ENCODE measurements around the gene SGMS1. TPM values are rescaled to one million over a fixed set of nuclear protein-coding genes. Genes with fewer than 3 reads are reported as not detected.
"Not testable (repeated sequence)": the region's sequence is repeated elsewhere in the genome, so short reads cannot be mapped to it uniquely, and the experiment has no call there.

The SGMS1 gene
- total RNA-seq, 3 donors from 2014 or later (not counting 1 experiment from before 2014, with no cell fraction given), result 24.5 to 32.7 (median 30.4) TPM

DNA sequence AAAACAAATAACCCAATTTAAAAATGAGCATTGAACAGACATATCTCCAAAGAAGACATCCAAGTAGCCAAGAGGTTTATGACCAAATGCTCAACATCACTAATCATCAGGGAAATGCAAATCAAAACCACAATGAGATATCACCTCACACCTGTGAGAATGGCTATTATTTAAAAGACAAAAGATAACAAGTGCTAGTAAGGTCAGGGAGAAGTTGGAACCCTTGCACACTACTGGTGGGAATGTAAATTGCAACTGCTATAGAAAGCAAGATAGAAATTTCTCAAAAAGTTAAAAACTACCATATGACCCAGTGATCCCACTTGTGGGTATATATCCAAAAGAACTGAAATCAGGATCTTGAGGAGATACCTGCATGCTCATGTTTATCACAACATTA is 49.5 kb downstream of the SGMS1 start:
- Mint-ChIP-seq H3K4me3 (no peak overlapping the region), H3K9me3 (no peaks in the 10 kb centered on the region), H3K27me3 (ENCODE audit: low read depth in 2 of 2) (no peaks in the 10 kb centered on the region), H3K4me1 (peaks cover 45 to 46% of the 10 kb centered on the region in 2 donors), H3K36me3 (no peaks in the 10 kb centered on the region), H3K27ac (no peak overlapping the region)
- Histone ChIP-seq H3K27me3 (ENCODE audit: control insufficient read depth, insufficient read depth, low read length) (no peaks in the 10 kb centered on the region), H3K36me3 (ENCODE audit: control insufficient read depth, insufficient read depth, low read length) (no peaks in the 10 kb centered on the region), H3K4me3 (ENCODE audit: low read length) (no peak overlapping the region), H3K9me3 (ENCODE audit: control insufficient read depth, insufficient read depth, low read length) (no peaks in the 10 kb centered on the region), H3K27ac (ENCODE audit: low read length) (no peak overlapping the region), H3K4me1 (ENCODE audit: control insufficient read depth, insufficient read depth, low read length) (peaks cover 3% of the 10 kb centered on the region)
- ATAC-seq (no peak), DNase-seq (no peak)
- TF ChIP-seq, protein P1, sequence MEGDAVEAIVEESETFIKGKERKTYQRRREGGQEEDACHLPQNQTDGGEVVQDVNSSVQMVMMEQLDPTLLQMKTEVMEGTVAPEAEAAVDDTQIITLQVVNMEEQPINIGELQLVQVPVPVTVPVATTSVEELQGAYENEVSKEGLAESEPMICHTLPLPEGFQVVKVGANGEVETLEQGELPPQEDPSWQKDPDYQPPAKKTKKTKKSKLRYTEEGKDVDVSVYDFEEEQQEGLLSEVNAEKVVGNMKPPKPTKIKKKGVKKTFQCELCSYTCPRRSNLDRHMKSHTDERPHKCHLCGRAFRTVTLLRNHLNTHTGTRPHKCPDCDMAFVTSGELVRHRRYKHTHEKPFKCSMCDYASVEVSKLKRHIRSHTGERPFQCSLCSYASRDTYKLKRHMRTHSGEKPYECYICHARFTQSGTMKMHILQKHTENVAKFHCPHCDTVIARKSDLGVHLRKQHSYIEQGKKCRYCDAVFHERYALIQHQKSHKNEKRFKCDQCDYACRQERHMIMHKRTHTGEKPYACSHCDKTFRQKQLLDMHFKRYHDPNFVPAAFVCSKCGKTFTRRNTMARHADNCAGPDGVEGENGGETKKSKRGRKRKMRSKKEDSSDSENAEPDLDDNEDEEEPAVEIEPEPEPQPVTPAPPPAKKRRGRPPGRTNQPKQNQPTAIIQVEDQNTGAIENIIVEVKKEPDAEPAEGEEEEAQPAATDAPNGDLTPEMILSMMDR (IDR thresholded peaks at IDR 0.05), result no peak
- intact Hi-C loops (cut with micrococcal nuclease), result no loop called here

DNA sequence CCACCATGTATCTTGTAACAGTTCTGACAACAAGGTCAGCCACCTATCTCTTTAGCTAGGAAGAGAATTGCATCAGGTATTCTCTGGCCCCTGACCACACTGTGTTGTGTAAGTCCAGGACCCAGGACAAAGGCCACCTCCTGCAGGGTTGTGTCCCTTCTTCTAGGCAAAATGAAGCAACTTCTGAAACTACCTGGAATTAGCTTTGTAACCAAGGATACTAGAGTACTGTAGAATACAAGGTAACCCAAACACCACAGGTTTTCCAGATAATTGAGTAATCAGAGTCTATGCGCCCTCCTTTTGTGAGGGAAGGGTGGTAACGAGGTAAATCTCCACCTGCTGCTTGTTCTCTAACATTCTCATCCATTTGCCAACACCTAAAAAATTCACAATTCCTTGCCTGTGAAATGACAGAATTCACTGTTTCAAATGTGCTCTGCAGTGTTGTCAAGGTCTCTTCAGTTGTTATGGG is 51.7 kb downstream of the SGMS1 start:
- intact Hi-C loops (cut with micrococcal nuclease), result no loop called here
- Mint-ChIP-seq H3K4me3 (no peak overlapping the region), H3K36me3 (no peaks in the 10 kb centered on the region), H3K27me3 (ENCODE audit: low read depth in 2 of 2) (no peaks in the 10 kb centered on the region), H3K27ac (no peak overlapping the region), H3K9me3 (no peaks in the 10 kb centered on the region), H3K4me1 (peaks cover 36% of the 10 kb centered on the region in 2 donors)
- no peaks in the 10 kb centered on the region for H3K9me3 ChIP-seq (ENCODE audit: control insufficient read depth, insufficient read depth, low read length)
- H3K4me3 ChIP-seq (ENCODE audit: low read length), result no peak overlapping the region
- DNase-seq (no peak), ATAC-seq (no peak)
- H3K36me3 ChIP-seq (ENCODE audit: control insufficient read depth, insufficient read depth, low read length), result no peaks in the 10 kb centered on the region
- TF ChIP-seq, protein P1 (IDR thresholded peaks at IDR 0.05), result no peak
- no peaks in the 10 kb centered on the region for H3K27me3 ChIP-seq (ENCODE audit: control insufficient read depth, insufficient read depth, low read length)
- peaks cover 3% of the 10 kb centered on the region for H3K4me1 ChIP-seq (ENCODE audit: control insufficient read depth, insufficient read depth, low read length)
- no CpG with 5 or more reads among the region's 2 CpGs for WGBS (ENCODE audit: insufficient coverage)
- no peak overlapping the region for H3K27ac ChIP-seq (ENCODE audit: low read length)

DNA sequence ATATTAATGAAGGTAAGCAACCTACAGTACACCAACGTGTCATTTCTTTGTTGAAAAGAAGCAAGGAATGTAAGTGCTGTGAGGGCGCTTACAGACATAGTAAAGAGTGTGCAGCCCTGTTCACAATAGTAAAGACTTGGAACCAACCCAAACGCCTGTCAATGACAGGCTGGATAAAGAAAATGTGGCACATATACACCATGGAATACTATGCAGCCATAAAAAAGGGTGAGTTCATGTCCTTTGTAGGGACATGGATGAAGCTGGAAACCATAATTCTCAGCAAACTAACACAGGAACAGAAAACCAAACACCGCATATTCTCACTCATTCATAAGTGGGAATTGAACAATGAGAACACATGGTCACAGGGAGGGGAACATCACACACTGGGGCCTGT is 55.0 kb downstream of the SGMS1 start:
- DNase-seq; H3K9me3 Mint-ChIP-seq; H3K4me1 ChIP-seq (ENCODE audit: control insufficient read depth, insufficient read depth, low read length); intact Hi-C loops (cut with micrococcal nuclease); H3K27ac Mint-ChIP-seq; H3K9me3 ChIP-seq (ENCODE audit: control insufficient read depth, insufficient read depth, low read length); H3K27ac ChIP-seq (ENCODE audit: low read length); H3K4me3 Mint-ChIP-seq; H3K27me3 Mint-ChIP-seq (ENCODE audit: low read depth in 2 of 2); H3K27me3 ChIP-seq (ENCODE audit: control insufficient read depth, insufficient read depth, low read length); H3K4me3 ChIP-seq (ENCODE audit: low read length); H3K36me3 ChIP-seq (ENCODE audit: control insufficient read depth, insufficient read depth, low read length); ATAC-seq; H3K36me3 Mint-ChIP-seq: not testable (repeated sequence)
- 95% methylated on average over 2 of the region's 4 CpGs for WGBS (ENCODE audit: insufficient coverage)
- peaks cover 22 to 27% of the 10 kb centered on the region in 2 donors for H3K4me1 Mint-ChIP-seq

DNA sequence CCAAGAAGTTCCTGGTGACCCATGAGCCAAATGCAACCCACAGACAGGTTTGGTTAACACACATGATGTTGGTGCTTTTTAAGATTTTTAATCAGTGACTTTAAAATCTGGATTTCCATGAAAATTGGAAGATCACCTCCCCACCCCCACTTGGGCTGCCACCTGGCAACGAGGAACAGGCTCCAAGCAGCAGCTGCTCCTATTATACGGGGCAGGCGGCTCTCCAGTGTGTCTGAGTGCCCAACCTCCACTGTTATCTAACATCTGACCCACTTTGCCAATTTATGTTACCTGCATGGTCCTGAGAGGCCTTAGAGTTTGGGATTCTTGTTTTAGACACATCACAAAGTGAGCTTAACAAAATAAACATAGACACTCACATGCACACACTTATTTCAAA is 56.4 kb downstream of the SGMS1 start:
- H3K9me3 ChIP-seq (ENCODE audit: control insufficient read depth, insufficient read depth, low read length), result no peaks in the 10 kb centered on the region
- TF ChIP-seq, protein P1 (IDR thresholded peaks at IDR 0.05), result no peak
- no peak overlapping the region for H3K27ac Mint-ChIP-seq
- no peaks in the 10 kb centered on the region for H3K4me1 ChIP-seq (ENCODE audit: control insufficient read depth, insufficient read depth, low read length)
- H3K4me1 Mint-ChIP-seq, result peaks cover 16 to 20% of the 10 kb centered on the region in 2 donors
- no peak overlapping the region for H3K4me3 Mint-ChIP-seq
- no peak overlapping the region for H3K27ac ChIP-seq (ENCODE audit: low read length)
- no peak for ATAC-seq
- H3K27me3 Mint-ChIP-seq (ENCODE audit: low read depth in 2 of 2), result no peaks in the 10 kb centered on the region
- H3K9me3 Mint-ChIP-seq, result no peaks in the 10 kb centered on the region
- DNase-seq, result no peak
- no peak overlapping the region for H3K4me3 ChIP-seq (ENCODE audit: low read length)
- no peaks in the 10 kb centered on the region for H3K36me3 ChIP-seq (ENCODE audit: control insufficient read depth, insufficient read depth, low read length)
- intact Hi-C loops (cut with micrococcal nuclease), result no loop called here
- H3K27me3 ChIP-seq (ENCODE audit: control insufficient read depth, insufficient read depth, low read length), result no peaks in the 10 kb centered on the region
- WGBS (ENCODE audit: insufficient coverage), result 73% methylated on average over 3 of the region's 3 CpGs
- H3K36me3 Mint-ChIP-seq, result no peaks in the 10 kb centered on the region
